Forelimb muscle (tissue), 1 donor: ENCODE results near the gene TNPO1. TPM values are rescaled to one million over a fixed set of nuclear protein-coding genes. Genes with fewer than 3 reads are reported as not detected.

Experiments used
- DNase-seq: peaks from one replicate; pipeline ENCODE4 v3.0.0-alpha.2; 2013; ENCODE audit warnings: low read depth
- polyA plus RNA-seq: library from polyadenylated mRNA; unstranded; fragments of 120-200 nt; gene quantifications from one replicate; pipeline ENCODE4 v1.2.1, GENCODE V29; 2013; ENCODE audit not compliant: insufficient read length

TNPO1 gene
- polyA plus RNA-seq, 1 donor, result 76.0 TPM

DNA sequence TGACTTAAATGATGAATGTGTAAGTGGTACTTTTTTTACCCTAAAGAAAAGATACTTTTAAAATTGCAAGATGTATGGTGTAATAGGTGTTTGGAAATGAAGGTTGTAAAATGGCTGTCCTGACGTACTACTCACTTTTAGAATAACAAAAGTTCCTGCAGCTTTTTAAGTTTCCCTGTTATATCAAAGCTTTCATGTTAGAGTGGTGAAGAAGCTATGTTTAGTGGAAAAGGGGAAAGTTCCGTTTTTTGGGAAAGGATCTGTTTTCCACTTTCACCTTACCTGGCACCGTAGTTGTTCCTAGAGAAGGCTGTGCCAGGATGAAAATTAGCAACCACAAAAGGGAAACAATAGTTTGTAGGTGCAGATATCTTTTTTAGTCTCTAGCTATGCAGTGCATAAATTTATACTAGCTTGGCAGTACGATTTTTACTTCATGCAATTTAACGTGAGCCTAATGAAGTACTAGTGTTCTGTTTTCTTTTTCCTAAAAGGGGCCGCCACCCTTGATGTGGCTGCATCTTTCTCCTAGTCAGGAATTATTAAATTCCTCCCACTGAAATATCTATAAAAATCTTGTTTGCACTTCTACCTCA, 1.3 kb downstream of the TNPO1 start:
- no peak for DNase-seq

DNA sequence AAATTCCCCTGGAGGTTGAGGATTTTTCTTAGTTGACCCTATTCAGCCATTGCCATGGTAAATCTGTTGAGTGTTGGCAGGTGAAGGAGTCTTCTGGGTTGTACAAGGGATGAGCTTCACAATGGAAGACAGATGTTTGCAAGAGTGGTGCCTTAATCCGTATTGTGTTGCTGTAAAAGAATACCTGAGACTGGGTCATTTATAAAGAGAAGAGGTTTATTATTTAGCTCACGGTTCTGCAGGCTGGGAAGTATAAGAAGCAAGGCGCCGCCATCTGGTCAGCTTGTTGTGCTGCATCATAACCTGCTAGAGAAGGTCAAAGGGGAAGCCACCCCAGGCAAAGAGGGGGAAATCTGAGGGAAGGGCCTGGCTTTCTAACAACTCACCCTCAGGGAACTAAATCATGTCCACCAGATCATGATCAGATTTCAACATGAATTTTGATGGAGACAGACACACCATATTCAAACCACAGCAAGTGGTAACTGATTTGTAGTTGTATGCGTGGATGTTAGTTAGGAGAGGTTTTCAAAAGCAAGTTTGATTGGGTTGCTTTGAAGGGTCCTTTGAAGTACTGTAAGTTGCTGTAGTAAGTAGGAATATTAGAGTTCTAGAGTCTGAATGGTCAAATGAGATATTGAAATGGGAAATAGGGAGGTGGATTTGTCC, 2.5 kb downstream of the TNPO1 start:
- DNase-seq, result no peak

- DNase-seq, result no peak
Observed at GRCh38 chr5:72821776-72822175, 5.3 kb downstream of the TNPO1 start.

GRCh38 chr5:72822944-72823343, 6.5 kb downstream of the TNPO1 start:
- DNase-seq, result no peak

DNA sequence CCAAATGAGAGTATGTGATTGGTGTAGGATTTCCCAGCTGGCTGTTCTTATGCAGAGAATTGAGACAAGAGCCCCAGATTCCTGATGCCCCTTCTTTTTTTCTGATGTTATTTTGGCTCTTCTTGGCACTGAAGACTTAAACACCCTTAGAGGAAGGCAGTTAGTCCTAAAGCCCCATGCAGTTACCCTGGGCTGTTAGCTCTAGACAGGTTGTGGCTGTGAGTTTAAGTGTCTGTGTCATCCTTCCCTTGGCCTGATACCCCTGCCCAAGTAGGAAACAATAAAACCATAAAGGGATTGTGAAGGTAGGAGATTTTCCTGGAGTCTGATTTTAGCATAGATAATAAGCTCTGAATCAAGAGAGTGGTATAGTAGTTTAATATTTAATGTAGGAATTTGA, 13.2 kb downstream of the TNPO1 start:
- no peak for DNase-seq

GRCh38 chr5:72830362-72830761, 13.9 kb downstream of the TNPO1 start:
- DNase-seq, result no peak

GRCh38 chr5:72831685-72832084, 15.2 kb downstream of the TNPO1 start:
- DNase-seq, result no peak

GRCh38 chr5:72834924-72835323, 18.5 kb downstream of the TNPO1 start:
- DNase-seq, result no peak

DNA sequence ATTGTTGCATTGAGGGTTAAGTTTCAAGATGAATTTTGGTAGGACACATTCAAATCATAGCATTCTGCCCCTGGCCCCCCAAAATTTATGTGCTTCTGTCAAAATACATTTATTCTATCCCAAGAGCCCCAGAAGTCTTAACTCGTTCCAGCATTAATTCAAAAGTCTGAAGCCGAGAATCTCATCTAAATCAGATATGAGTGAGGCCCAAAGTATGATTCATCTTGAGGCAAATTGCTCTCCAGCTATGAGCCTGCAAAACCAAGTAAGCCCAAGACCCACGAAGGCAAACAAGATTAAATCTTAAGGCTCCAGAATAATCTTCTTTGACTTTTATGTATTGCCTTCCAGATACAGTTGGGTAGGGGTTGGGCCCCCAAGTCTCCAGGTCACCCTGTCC, 19.2 kb downstream of the TNPO1 start:
- DNase-seq, result no peak

DNA sequence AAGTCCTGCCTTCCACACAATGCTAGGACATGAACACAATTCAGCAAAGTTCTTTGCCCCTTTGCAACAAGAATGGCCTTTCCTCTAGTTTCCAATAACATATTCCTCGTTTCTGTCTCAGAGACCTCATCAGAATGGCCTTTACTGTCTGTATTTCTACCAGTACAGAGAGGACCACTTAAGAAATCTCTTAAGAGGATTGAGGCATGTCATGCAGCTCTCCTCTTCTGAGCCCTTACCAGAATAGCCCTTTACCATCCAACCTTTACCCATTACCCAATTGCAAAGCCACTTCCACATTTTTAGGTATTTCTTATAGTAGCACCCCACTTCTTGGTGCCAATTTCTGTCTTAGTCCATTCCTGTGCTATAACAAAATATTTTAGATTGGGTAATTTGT, 20.3 kb downstream of the TNPO1 start:
- no peak for DNase-seq

DNA sequence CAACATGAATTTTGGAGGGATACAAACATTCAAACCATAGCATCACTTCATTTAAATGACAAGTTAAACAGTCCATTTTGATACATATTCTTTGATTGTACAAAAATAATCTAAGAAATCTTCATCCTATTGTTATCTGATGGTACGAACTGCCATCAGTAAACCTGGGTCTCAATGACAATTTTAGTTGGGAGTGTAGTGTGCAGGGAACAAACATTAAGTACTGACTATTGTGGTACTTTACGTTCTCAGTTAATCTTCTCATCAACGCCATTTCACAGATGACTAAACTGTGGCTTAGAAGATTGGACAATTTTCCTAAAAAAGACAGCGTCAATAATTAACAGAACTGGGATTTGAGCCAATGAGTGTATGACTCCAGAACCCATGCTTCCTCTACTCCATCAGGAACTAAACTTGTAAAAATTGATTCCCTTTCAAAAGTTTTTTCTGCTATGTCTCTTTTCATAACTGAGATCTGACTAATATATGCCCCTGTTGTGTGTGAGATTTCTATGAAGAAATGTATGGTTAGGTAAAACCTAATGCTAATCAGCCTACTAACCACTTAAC, 21.1 kb downstream of the TNPO1 start:
- DNase-seq, result no peak

- no peak for DNase-seq
Observed at GRCh38 chr5:72840041-72840440, 23.6 kb downstream of the TNPO1 start.

GRCh38 chr5:72841756-72842535, 25.5 kb downstream of the TNPO1 start:
- no peak for DNase-seq

DNA sequence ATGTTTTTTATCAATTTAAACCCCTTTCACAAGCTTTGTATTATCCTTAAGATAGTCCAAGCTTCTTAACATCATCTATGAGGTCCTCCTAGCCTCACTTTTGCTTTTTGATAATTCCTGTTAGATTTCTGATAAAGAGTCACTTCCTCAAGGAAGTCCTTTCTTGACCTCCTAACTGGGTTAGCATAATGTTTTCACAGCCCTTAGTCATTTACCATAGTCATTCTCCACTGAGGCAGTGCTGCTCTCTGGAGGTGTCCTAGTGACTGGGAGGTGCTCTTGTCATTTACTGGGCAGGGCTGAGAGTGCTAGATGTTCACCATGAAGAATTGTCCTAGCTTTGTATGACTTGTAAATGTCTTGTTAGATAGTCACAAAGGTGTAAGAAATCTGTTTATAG, 26.4 kb downstream of the TNPO1 start:
- no peak for DNase-seq

DNA sequence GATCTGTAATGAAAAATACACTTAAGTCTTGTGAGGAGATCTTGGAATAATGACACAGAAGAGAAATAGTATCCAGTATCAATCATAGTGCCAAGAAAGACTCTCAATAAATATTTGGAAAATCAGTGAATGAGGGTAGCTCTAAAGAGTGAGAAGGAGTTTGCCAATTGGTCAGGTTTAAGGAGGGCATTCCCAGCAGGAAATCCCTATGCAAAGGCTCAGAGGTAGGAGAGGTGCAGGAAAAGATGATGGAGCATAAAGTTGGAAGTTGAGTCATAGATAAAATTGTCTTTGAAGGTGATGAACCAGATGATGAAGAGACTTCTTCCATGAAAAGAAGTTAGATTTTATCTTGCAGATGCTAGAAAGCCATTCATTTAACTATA, 27.8 kb downstream of the TNPO1 start:
- DNase-seq, result no peak

DNA sequence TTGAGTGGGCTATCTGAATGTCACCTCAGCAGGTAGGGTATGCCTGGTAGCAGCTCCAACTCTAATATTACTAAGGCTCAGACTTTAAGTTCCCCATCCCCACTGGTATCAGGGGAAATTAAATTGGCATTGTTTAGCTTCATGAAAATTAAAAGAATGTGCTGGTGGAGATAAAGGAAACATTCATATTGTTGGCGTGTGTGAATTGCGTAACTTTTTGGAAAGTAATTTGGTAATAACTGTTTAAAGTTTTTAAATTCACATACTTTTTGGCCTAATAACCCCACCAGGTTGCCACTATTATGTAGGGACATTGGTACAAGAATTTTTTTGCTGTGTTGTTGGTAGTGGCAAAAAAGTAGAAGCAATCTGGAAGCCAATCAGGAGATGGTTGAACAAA, 29.4 kb downstream of the TNPO1 start:
- DNase-seq, result no peak

DNA sequence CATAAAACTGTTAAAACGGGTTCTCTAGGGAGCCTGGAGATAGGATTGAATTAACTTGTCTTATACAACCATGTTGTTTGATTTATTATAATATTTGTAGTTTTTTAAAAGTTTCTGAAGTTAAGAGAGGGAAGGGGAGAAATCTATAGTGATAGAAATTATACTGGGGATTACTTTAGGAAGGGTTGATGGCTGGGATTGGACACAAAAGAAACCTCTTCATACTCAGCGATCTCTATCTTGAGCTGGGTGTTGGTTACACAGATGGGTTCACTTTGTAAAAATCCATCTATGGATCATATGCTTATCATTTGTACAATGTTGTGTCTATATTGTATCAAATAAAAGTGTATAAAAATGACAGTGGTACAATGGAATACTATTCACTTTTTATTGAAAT, 30.0 kb downstream of the TNPO1 start:
- DNase-seq, result no peak

- no peak for DNase-seq
Observed at GRCh38 chr5:72847439-72847838, 31.0 kb downstream of the TNPO1 start.

GRCh38 chr5:72847989-72848473, 31.6 kb downstream of the TNPO1 start:
- peak; percentile 71 for DNase-seq

GRCh38 chr5:72848474-72849428, 32.3 kb downstream of the TNPO1 start:
- DNase-seq, result no peak

DNA sequence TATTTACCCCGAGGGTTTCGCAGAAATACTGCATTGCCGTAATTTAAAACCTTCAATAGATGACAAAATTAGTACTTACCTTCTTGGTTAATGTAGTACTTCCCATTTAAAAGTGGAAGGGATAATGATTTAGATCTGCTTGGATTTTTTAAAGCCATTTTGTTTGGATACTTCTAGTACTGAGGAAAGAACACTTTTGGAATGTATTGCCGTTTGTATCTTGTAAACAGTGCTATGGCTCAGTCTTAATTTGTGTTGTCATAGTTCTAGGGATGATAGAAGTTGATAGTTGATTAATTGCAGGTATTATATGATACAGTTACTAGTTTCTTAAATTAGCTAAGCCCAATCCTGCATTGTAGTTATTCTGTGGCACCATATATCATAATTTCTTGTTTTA, 33.1 kb downstream of the TNPO1 start:
- DNase-seq, result no peak
